K562 (cell line): ENCODE measurements around the gene PSMG3. TPM values are rescaled to one million over a fixed set of nuclear protein-coding genes. Genes with fewer than 3 reads are reported as not detected.
A peak's percentile ranks its signal among the peaks of the same experiment; 100 is the strongest.

Experiments used
- ATAC-seq: fragments of 200-7000 bp; cut with Tn5 transposase; 3 replicates; pipeline ENCODE4 v1.9.1; 2020; ENCODE audit warnings: moderate library complexity
- BruUV-seq: library from RNA; stranded (reverse); fragments of 400-500 nt; replicated peaks from 2 replicates; lab custom pipeline; 2021; lab: Mats Ljungman, UMichigan
- CTCF ChIA-PET: fragments of 300-600 bp; formaldehyde crosslinking; extraction: SDS; loops from one replicate; lab custom pipeline; 2021; ENCODE audit warnings: low intra/inter-chr PET ratio; lab: Yijun Ruan, JAX
- POLR2A ChIA-PET: fragments of 300-600, 350-650 bp; sonication (Branson Sonifier 250); formaldehyde crosslinking; extraction: SDS; loops from one replicate; lab custom pipeline; 2021; ENCODE audit warnings: antibody characterized with exemption, inconsistent platforms; lab: Yijun Ruan, JAX
- DNase-seq, 4 experiments: peaks; one replicate each; pipeline versions ENCODE4 v3.0.0 to v3.0.0-alpha.2; 2011 to 2018; ENCODE audit warnings: low spot score in 3 of 4, mixed read lengths in 3 of 4; ENCODE audit errors: extremely low read depth in 1 of 4
- FAIRE-seq: peaks from 2 replicates; lab custom pipeline; 2011; peaks lifted over from hg19 to GRCh38; lab: Jason Lieb, UNC
- H2AFZ ChIP-seq: 2 replicates; pipeline ENCODE4 v1.6.0; 2011; ENCODE audit warnings: low read depth, low read length, control low read depth, inconsistent platforms
- H3K27ac ChIP-seq: fragments of 200-600 bp; 3 replicates; pipeline ENCODE4 v1.8.0; 2011; ENCODE audit warnings: low read depth, mild to moderate bottlenecking, control low read depth, inconsistent platforms, low read length, moderate library complexity, mixed read lengths; ENCODE audit errors: extremely low read depth
- H3K27me3 ChIP-seq, 2 experiments: fragments of 300-600 bp in 1 of 2; 2 replicates in 1 of 2; 3 replicates in 1 of 2; pipeline versions ENCODE4 v1.6.0 to v1.8.0; 2011; ENCODE audit warnings: inconsistent platforms in 2 of 2, low read length in 2 of 2, mild to moderate bottlenecking in 1 of 2, mixed read lengths in 1 of 2, moderate library complexity in 1 of 2; ENCODE audit not compliant: control insufficient read depth in 2 of 2, insufficient read depth in 2 of 2
- H3K36me3 ChIP-seq: fragments of 300-600 bp; 3 replicates; pipeline ENCODE4 v1.8.0; 2011; ENCODE audit warnings: mild to moderate bottlenecking, low read length, inconsistent platforms; ENCODE audit not compliant: control insufficient read depth, insufficient read depth
- H3K4me1 ChIP-seq, 2 experiments: fragments of 200-600 bp in 1 of 2; replicated peaks in 1 of 2; 2 replicates in 1 of 2; 3 replicates in 1 of 2; pipeline versions ENCODE4 v1.5.1 to v1.8.0; 2011; ENCODE audit warnings: inconsistent platforms in 2 of 2, low read length in 2 of 2, mild to moderate bottlenecking in 1 of 2, mixed read lengths in 1 of 2, moderate library complexity in 1 of 2; ENCODE audit not compliant: control insufficient read depth in 2 of 2, insufficient read depth in 2 of 2
- H3K4me2 ChIP-seq: 2 replicates; pipeline ENCODE4 v1.6.1; 2011; ENCODE audit warnings: low read length, control low read depth, inconsistent platforms, mixed read lengths; ENCODE audit not compliant: insufficient read depth
- H3K4me3 ChIP-seq: fragments of 200-600 bp; sonication (generic), shearing (Covaris generic); 2 replicates; pipeline ENCODE4 v1.5.1; 2016; ENCODE audit warnings: control low read depth, inconsistent platforms
- H3K79me2 ChIP-seq: fragments of 200-600 bp; 3 replicates; pipeline ENCODE4 v1.8.0; 2011; ENCODE audit warnings: low read length, inconsistent platforms; ENCODE audit not compliant: control insufficient read depth, insufficient read depth
- H3K9ac ChIP-seq, 2 experiments: 2 replicates each; pipeline versions ENCODE4 v1.6.0 to v1.6.1; 2011; ENCODE audit warnings: low read depth in 2 of 2, low read length in 2 of 2, control low read depth in 1 of 2, inconsistent platforms in 1 of 2, mild to moderate bottlenecking in 1 of 2, mixed read lengths in 1 of 2; ENCODE audit not compliant: insufficient read depth in 1 of 2
- H3K9me1 ChIP-seq: one replicate; pipeline ENCODE4 v1.6.0; 2011; ENCODE audit warnings: inconsistent platforms, mild to moderate bottlenecking, low read length, moderate library complexity; ENCODE audit not compliant: control insufficient read depth, insufficient read depth
- H3K9me3 ChIP-seq: replicated peaks from 2 replicates; pipeline ENCODE4 v1.5.1; 2011; ENCODE audit warnings: low read depth, low read length, inconsistent platforms; ENCODE audit not compliant: control insufficient read depth, insufficient read depth
- H4K20me1 ChIP-seq: replicated peaks from 2 replicates; pipeline ENCODE4 v1.6.1; 2011; ENCODE audit warnings: low read length, inconsistent platforms, mixed read lengths; ENCODE audit not compliant: control insufficient read depth, insufficient read depth
- CAMTA2 ChIP-seq: fragments of 250-450 bp; sonication (Bioruptor Pico); conservative IDR thresholded peaks from 2 replicates; pipeline ENCODE4 v1.5.1; 2022
- GTF2F1 ChIP-seq: IDR thresholded peaks from 2 replicates; pipeline ENCODE4 v1.6.1; 2011; ENCODE audit warnings: low read depth, low read length, improper control_type of control experiment
- MBD1 ChIP-seq: fragments of 250-450 bp; sonication (Bioruptor Pico); IDR thresholded peaks from 2 replicates; pipeline ENCODE4 v1.8.0; 2022; ENCODE audit warnings: inconsistent platforms
- TFE3 ChIP-seq: fragments of 450-650 bp; formaldehyde crosslinking; IDR thresholded peaks from 2 replicates; pipeline ENCODE4 v1.4.0; 2020; ENCODE audit warnings: mild to moderate bottlenecking, mixed read lengths
- USF1 ChIP-seq: sonication (generic); formaldehyde crosslinking; IDR thresholded peaks from 2 replicates; pipeline ENCODE4 v1.9.0; 2022; ENCODE audit warnings: mild to moderate bottlenecking, missing genetic modification reagents
- ZBTB49 ChIP-seq: sonication (generic); formaldehyde crosslinking; IDR thresholded peaks from 2 replicates; pipeline ENCODE4 v1.8.0; 2022; ENCODE audit warnings: missing genetic modification reagents, mild to moderate bottlenecking, borderline replicate concordance
- ZFP36 ChIP-seq: fragments of 150-350 bp; IDR thresholded peaks from 2 replicates; pipeline ENCODE4 v1.6.1; 2018; ENCODE audit warnings: low read length, low read depth; ENCODE audit not compliant: partially characterized antibody
- ZNF3 ChIP-seq: fragments of 250-450 bp; sonication (Bioruptor Pico); IDR thresholded peaks from 2 replicates; pipeline ENCODE4 v1.5.0; 2021; ENCODE audit warnings: mild to moderate bottlenecking, moderate library complexity
- ZNF586 ChIP-seq: fragments of 450-650 bp; formaldehyde crosslinking; conservative IDR thresholded peaks from 2 replicates; pipeline ENCODE4 v1.4.0; 2020; ENCODE audit warnings: mild to moderate bottlenecking, moderate library complexity
- WGBS: fragments of 100-300 bp; shearing (Covaris generic); methylation state at CpG from one replicate; pipeline ENCODE4 v1.1.6; 2016; ENCODE audit warnings: low coverage, mixed read lengths; ENCODE audit not compliant: insufficient coverage; ENCODE audit errors: missing lambda C conversion rate; 5-methylcytosine and 5-hydroxymethylcytosine counted together
- in situ Hi-C: fragments of 300-500 bp; cut with MboI; formaldehyde crosslinking; loops from 4 replicates; pipeline ENCODE4 v1.15.0; 2018; ENCODE audit warnings: inconsistent platforms, mixed read lengths
- intact Hi-C: fragments of 100-400 bp; cut with micrococcal nuclease; formaldehyde crosslinking; loops from 2 replicates; pipeline ENCODE4 v1.14.2; 2022
- polyA plus RNA-seq, 8 experiments: library from polyadenylated mRNA; depleted of rRNA in 4 of 8; stranded (reverse) in 5 of 8; unstranded in 3 of 8; fragments of >200 nt; fragmentation: Nextera tagmentation in 2 of 8; fragmentation: Illumina TruSeq in 1 of 8; extraction: Ambion mirVana in 2 of 8; extraction: Trizol in 1 of 8; gene quantifications; 2 replicates each; pipeline versions ENCODE4 v1.2.1 to v1.2.3, GENCODE V29; 2011 to 2014; ENCODE audit warnings: inconsistent platforms in 1 of 8, missing spikeins in 1 of 8
- total RNA-seq, 7 experiments: library from RNA; depleted of rRNA in 6 of 7; stranded (reverse); fragments of >200 nt in 6 of 7; fragmentation: Illumina TruSeq in 2 of 7; extraction: Trizol in 2 of 7; gene quantifications; 2 replicates each; pipeline versions ENCODE4 v1.2.1 to v1.2.3, GENCODE V29; 2011 to 2021; ENCODE audit warnings: low replicate concordance in 1 of 7

PSMG3 gene
- total and polyA plus RNA-seq, 9 of the 15 experiments (the other 6 are each of a cell fraction or from before 2014, with no cell fraction given), result 34.8 to 122 (median 80.1) TPM

- TF ChIP-seq GTF2F1 (no peak), ZNF586 (no peak), ZFP36 (peak; percentile 26), CAMTA2 (no peak), ZBTB49 (CRISPR knock-in tag) (no peak)
These were observed 17.9 kb upstream of the PSMG3 start (continued) for GRCh38 chr7:1587738-1588137.

GRCh38 chr7:1586827-1587705, 17.2 kb upstream of the PSMG3 start:
- no peaks in the 10 kb centered on the region for H3K36me3 ChIP-seq
- no TSS peak for BruUV-seq
- CTCF ChIA-PET, result no interaction called here
- 7% methylated on average over 39 of the region's 42 CpGs for WGBS
- peaks cover 12% of the 10 kb centered on the region; the same call in 1 of the 2 replicates for H4K20me1 ChIP-seq
- TF ChIP-seq USF1 (CRISPR knock-in tag), result peak; percentile 43; the same call in 1 of the 2 replicates
- peak; percentile 65 for TF ChIP-seq TFE3 (CRISPR knock-in tag)
- no peak for TF ChIP-seq ZNF3 (CRISPR knock-in tag)
- TF ChIP-seq MBD1 (CRISPR knock-in tag), result no peak
- no peak overlapping the region for H3K27ac ChIP-seq
- no peak overlapping the region for H3K4me3 ChIP-seq
- DNase-seq (no peak), FAIRE-seq (no peak), ATAC-seq (no peak)
- H3K4me1 ChIP-seq, result peaks cover 0 to 33% of the 10 kb centered on the region in 2 experiments; a peak in 2 of 5 replicates
- intact Hi-C loops, result no loop called here
- no peaks in the 10 kb centered on the region for H3K79me2 ChIP-seq
- no peaks in the 10 kb centered on the region for H3K9me1 ChIP-seq
- in situ Hi-C loops, result loop anchor here (10.0 kb wide), 1 partner anchor 618 kb away; no protein-coding TSS in a partner anchor
- peaks cover 75 to 90% of the 10 kb centered on the region in 2 experiments for H3K27me3 ChIP-seq
- H2AFZ ChIP-seq, result 0 out of 2 replicates have a peak overlapping the region, but pooled peaks have one; percentile 23
- POLR2A ChIA-PET, result interaction anchor here (0.5 kb wide), 1 partner anchor 305 kb away, joined by 3 read pairs; no protein-coding TSS in a partner anchor
- H3K9ac ChIP-seq, result peak overlapping the region in 1 of 2 experiments; percentile 58; a peak in 2 of 4 replicates
- H3K4me2 ChIP-seq, result no peak overlapping the region
- no peaks in the 10 kb centered on the region for H3K9me3 ChIP-seq
